Stimulated activated CD4-positive, alpha-beta T cell treated with anti-CD3 and anti-CD28 coated beads, Interleukin-2, amount 100 ng/mL, for 48 hours (primary cell): Measurements from ENCODE around the gene LRRC4.

Experiments used
- DNase-seq, 2 donors: peaks; one replicate each; pipeline ENCODE4 v3.0.0-alpha.2; 2020

Gene LRRC4

DNA sequence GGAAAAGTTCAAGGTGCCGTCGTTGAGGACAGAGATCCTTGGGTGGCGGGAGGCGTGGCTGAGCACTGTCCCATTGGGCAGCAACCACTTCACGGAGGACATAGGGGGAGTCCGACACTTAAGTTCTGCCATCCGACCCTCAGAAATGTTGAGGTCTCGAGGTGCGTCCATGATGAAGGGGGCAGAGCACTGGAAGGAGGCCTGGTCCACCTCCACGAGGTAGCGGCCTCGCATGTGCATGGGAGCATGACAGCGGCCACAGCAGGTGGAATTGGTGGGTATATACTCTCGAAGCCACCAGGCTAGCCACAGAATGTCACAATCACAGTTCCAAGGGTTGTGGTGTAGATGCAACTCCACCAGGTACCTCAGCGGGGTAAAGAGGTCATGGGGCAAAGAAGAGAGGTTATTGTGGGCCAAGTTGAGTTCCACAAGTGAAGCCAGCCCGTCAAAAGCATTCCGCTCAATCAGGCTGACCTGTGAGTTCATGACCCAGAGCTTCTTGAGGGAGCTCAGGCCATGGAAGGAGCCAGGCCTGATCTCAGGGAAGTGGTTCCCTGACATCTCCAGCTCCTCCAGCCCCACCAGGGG lies 1.7 kb downstream of the LRRC4 start:
- DNase-seq, result no peak

DNA sequence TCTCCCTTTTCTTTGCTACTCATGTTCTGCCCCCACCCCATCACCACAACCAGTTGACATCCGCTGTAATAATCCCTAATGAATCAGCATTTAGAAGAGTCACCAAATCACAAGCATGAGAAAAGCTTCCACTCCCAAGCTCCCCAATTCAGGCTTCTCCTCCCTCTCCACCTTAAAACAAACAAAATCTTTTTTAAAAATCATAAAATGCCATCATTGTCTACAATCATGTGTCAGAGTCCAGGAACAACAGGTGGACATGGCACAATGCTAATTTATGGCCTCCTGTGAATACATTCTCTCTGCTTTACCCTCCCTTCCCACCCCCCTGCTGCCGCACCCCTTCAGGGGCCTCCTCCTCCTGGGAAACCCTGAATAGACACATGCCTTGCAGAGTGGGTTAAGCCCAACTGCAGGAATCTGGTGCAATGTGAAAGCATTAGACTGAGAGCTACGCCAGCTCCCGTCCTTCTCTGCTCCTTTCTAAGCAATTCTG lies 3.7 kb downstream of the LRRC4 start:
- no peak for DNase-seq

DNA sequence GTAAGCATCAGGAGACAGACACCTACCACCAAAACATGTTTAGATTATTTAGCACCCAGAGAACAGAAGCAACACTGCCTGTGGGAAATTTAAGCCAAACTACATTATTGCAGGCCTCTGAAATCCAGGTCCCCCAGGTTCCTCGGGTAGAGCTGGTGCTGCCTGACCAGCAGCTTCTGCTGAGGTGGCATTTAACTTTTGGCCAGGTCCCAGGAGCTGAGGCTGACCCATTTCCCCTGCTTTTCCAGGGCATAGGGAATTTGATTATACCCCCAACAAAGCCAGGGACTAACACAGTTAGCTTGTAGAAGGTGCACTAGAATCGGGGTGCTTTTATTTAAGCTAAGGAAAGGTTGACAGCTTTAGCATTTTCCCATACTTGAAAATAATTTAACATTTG lies 4.7 kb downstream of the LRRC4 start:
- DNase-seq, result no peak

DNA sequence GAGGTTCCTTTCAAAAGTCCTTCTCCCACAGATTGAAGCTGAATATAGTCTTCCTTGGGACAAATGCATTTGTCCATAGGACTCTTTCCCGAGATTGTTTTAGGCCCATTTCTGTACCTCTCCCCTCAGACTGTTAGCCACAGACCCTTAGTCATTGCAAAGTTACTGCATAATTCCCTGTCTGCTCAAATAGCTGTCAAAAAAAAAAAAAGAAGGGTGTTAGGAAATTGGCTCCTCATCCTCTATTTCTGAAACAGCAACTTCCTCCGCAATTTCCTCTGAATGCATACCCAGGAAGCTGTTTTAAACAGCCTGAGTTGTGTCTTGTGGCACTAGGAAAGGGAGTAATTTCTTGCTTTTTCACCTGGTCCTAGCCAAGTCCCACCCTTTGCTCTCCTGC lies 5.4 kb downstream of the LRRC4 start:
- DNase-seq, result no peak

DNA sequence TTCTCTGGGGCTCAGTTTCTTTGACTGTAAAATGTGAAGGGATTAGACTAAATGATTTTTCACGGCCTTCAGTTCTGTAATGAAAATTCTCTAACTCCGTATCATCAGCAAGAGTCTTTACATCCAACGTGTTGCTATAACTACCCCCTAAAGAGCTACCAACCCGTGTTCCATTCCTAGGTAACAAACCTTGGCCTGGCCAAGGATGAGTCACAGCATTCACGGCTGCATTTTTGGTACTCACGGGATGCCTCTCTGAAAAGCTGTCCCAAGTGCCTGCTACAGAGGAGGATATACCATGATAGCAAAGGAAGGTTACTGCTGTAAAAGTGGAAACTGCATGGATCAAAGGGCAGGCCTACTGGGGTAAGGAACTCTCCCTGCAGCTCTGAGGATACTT lies 5.9 kb downstream of the LRRC4 start:
- DNase-seq, result no peak

DNA sequence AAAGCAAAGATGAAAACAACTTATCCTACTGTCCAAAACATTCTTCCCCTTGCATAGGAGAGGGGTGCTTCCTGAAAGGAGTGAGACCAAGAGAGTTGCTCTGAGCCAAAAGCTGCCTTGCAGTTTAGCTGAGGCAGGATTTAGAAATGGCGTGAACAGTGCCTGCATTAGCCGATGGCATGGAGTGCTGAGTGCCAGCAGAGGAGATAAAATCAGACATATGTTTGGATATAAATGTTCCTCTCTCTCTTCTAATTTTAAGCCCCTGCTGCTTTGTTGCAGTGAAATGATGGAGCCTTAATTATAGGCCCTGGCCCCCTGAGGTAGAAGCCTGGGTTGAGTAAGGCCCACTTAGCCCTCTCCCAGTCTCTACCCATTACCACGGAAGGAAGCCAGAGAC lies 7.1 kb downstream of the LRRC4 start:
- DNase-seq, result no peak

DNA sequence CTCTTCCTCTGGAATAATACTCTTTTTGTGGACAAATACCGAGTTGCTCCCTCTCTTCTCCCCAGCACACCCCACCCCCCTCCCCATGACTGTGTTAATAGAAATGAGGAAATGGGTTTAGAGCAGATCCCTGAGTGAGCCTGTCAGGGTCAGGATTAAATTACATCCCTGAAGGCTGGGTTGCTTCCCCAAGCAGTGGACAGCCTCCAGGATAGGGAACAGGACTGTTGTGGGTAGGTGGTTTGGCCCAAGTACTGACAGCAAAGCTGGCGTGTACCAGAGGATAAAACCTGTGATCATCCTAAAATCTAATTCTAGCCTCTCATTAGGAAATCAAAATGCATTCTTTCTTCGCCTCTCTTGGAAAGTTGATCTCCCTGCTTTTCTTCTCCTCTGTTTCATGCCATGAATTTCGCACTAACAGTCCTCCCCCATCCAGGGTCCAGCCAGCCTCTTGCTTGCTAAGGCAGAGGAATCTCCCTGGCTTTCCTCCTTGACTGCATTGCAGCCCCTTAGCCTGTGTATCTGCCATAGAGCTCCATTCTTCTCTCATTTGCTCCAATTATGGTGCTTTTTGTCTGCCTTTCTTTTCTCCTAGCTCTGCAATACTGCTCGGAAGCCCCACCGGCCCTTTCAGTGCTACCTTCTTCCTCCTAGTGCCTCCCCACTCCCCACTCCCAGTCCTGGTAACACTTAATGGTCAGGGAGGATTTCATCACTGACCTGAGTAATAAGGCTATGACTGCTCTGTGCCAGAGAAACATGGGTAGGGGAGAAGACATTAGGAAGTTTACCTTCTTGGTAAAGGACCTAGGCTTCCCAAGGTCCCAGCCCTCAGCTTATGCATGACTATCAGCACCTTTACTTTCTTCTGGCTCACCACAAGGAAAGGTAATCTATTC lies 8.4 kb downstream of the LRRC4 start:
- DNase-seq, result no peak

DNA sequence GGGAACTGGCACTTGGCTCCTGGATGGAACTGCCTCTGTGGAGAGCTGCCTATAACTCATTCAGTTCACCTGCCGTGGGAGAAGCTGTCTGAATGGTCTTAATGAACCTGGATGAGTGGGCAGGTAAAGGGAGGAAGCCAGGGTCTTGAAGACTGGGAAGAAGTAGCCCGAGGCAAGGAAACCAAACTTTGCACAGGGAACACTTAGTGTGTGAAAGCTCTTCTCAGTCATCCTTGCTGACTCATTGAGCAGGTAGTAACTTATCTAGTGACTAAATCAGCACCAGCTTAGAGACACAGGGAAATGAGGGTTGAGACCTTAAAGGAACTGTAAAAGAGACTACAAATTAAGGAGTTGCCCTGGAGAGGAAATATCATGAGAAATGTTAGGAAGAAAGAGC lies 9.9 kb downstream of the LRRC4 start:
- no peak for DNase-seq

DNA sequence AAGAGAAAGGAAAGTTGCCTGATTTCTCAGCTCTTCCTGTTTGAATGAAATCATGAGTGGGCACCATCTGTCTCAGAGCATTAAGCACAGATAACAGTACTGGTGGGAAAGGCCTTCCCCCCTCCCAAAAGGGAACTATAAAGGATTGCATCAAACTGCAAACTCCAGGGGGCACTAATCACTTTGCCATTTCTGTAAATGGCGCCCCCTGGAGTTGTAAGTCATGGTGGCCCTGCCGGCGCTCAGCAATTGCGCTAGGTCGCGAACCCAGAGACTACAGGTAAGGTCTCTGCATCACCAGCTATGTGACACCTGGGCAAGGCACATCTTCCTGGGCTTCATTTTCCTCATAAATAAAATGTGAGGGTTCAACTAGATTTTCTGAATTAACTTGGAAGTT lies 11.1 kb downstream of the LRRC4 start:
- peak; percentile 36 to 41 for DNase-seq

DNA sequence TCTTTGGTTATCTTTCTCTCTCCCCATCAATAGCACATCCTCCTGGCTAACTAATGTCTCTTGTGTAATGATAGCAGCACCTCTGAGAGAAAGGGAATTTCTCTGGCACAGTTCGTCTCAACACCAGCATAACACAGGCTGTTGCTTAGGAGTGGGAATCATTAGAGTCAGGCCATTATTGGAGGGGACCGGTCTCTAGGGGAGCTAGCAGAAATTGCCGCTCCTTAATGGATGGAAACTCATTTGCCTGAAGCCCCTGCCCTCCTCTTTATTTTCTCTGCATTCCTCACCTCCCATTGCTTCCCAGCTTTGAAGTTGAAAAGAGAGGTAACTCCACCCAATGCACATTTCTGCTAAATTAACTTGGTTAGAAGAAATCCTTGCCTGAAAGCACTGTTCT lies 11.9 kb downstream of the LRRC4 start:
- DNase-seq, result no peak

DNA sequence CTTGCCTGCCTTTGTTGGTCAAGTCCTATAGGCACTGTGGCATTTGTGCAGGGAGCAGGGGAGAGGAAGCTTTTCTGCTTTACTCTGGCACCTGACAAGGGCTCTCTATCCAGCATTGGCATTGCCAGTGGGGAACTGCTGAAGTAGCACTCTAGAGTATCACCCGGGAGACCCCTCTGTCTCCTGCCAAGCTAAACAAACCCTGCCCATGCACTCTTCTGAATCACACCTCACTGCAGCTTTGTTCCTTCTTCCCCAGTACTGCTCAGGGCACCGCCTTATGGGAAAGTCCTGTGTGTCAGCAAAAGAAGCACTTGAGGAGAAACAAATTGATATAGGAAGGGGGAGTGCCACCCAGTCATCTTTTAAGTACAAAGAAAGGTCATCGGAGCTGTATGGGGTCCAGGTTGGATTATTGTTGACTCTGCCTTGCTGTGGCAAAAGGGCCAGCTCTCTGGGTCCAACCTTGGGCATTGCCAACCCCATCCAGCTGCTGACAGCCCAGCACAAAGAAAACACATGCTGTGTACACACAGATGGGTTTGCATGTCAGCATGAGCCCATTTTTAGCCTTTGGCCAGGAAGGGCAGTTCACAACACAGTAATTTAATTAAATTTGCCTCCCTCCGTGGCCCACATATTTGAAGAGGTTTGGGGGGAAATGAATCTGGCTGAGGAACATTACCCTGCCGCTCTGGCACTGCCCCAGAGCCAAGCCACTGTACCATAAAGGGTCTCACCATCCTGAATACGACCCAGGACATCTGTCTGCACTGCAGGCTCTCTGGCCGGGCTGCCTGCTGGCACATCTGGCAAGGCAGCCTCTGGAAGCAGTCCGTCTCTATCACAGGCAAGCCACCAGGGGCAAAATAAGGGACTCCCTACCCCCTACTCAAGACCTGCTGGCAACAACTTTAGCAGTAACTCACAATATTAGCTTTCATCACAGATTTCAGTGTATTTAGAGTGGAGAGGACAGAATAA lies 13.1 kb downstream of the LRRC4 start:
- no peak for DNase-seq

DNA sequence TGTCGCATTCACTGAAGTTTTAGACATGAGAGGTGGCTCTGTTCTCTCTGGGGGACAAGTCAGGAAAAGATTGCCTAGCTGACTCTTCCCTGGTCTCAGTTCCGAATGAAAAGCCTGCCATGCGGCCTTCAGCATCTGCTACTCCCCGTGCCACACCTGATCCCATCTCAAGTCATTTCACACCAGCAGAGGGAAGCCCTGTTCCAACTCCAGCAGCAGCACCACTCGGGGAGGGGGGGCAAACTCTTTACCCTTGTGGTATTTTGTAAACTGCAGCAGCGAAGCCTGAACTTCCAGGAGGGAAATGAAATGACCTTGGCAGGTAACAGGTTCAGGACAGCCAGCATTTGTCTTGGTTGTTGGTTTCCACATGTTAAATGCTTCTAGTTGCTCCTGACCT lies 13.8 kb downstream of the LRRC4 start:
- no peak for DNase-seq

DNA sequence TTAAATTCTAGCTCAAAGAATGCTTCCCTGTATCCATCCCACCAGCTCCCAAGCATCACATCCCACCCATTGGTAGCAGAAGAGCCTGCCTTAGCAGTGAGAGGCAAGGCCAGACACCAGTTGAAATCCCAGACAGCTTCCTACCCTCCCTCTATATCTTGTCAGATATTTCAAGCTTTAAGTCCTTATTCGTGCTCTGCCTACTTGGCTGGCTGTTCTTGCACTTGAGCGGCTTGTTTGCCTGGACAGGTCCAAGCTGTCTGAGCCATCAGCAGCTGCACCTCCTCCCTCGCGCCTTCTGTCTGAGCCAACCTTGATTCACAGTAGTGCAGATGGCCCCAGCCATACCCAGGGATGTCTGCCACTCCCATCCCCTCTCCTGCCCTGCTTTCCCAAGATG lies 16.4 kb downstream of the LRRC4 start:
- no peak for DNase-seq

DNA sequence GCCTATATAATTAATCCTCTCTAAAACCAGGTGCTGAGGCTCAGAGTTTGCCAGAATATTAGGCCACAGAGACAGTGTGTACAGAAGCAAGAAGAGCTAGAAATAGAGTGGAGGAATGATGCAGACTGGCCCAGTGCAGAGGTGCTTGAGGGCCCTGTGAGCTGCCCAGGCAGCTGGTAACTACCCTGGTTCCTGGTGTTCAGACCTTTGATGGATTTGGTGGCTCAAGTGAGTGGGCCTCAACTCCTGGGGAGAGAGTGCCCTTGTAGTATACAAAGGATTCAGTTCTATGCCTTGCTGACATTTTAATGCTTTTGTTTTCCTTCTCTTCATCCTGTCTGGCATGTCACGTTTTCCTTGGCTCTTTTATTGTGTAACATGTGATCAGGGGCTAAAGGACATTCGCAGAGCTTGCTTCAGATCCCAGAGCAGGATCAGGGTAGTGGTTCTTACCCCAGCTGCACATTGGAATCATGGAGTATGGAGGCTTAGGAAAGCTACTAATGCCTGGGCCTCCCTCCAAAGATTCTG lies 20.0 kb downstream of the LRRC4 start:
- DNase-seq, result no peak

DNA sequence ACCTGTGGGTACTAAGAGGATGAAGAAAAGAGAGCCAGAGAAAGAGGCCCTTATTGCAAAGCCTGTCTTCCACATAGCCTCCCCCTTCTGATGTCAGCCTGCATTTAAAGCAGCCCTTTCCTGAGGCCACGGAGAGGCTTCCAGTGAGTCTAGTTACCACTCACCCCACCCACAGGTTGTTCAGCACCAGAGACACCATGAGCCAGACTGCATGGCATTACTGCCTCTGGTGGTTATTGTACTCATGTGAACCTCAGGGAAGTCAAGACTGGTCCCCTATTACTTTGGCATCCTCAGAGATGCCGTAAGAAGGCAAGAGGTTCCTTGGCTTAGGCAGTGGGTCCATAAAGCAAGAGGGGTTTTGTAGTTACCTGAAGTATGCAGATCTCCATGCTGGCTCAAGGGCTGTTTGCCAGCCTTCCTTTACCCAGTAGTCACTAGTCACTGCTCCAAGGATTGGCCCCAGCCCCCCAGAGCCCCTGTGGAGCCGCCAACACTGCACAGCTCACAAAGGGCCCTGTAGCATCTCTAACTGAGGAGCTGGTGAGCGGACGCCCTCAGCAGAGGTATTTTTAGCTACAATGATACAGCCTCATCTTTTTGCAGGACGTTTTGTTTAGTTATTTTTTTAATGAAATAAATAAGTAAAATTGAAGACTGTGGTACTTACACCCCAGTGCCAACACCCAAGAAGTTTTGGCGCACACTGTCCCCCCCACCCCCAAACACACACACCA lies 20.7 kb downstream of the LRRC4 start:
- DNase-seq, result no peak

DNA sequence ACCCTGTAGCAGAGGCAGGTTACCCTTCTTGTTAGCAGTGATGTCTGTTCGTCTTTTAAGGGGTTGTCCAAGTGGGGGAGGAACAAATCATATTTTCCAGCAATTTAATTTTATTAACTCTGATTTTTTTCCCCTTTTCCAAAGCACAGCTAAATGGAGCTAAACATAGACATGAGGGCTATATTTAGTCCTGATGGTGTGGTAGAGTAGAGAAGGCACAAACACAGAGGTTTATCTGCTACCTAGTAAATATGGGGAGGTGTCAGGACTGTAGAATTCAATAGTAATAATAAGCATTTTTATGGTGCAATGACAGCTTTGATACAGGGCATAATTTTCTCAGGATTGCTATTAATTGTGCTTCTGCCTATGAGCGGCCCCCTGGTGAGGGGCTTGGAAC lies 22.5 kb downstream of the LRRC4 start:
- DNase-seq, result no peak

DNA sequence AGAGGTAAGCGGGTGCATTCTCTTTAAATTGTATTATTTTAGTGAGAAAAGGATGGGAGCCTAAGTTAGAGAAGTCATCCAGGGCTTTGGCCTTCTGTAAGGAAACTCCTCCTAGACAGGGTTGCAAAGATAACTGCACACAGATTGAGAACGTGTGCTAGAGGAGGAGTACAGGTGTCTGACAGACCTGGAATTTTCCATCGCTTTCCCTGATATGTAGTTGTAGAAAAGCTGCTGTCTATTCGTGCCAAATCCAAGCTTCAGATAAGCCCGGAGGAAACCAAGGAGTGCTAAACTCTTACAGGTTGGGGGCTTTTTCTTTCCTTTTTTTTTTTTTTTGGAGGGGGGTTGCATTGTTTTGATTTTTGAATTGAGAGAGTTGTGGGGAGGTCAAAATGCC lies 23.1 kb downstream of the LRRC4 start:
- no peak for DNase-seq

DNA sequence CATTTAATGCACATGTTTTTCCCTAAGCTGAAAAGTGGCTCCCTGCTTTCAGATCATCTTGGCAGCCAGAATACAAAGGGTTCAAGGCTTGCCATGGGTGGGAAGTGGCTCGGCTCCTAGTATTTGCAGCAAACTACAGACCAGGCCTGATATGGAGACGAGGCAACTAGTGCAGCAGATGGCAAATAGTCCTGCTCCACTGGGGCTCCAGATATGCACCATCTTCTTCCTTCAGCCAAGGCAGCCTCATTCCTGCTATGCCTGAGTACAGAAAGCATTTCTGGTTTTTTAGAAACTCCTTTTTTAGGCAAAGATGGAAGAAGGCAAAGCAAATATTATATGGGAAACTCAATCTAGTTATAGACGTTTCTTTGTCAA lies 23.9 kb downstream of the LRRC4 start:
- no peak for DNase-seq

DNA sequence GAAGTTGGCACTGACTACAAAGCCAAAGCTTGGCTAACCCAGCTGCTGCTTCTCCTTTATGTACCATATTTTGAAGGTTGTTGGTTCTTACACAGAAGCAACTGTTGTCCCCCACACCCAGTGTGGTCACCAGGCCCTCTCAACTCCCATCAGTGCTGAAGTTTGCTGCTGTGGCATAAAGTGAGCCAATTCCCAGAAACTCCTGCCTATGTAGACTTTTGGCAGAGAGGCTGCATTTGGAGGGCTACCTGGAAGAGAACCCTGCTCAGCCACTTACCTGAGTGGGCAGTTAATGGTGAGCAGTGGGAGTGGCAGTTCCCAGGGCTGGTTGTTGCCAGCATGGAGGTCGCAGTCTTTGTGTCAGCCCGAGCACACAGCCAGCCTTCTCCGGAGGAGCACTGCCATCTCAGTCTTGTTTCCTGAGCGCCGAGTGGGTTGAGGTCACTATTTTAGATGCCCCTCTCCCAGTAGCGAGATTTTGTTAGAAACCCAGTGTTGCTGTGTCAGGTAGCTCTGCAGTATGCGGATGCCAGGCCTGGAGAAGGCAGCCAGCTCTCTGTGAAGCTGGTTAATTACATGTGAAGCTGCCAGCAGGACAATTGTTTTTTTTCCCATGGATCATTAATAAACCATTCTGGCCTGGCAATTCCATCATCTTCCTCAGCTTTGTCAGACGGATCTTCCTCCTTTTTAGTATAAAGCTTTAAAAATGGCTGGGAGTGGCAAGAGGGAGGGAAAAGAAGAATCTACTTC lies 24.5 kb downstream of the LRRC4 start:
- DNase-seq, result no peak

DNA sequence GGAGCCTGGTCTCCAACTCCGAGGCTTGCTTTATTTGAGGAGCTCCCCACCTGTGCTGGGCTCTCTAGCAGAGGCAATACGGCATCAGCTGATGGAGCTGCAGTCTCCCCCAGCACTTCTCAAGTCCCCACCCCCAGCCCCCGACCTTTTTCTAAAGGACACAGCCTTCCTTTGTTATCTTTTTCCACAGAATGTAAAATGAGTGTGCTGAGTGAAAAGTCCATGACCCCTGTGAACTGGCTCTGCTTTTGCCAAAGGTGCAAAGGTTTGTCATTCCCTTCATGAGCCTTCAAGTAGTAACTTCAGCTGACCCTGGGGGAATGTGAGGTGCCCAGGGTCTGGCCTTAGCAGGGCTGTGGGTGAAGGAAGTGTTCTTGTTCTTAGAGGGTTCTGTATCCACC lies 25.5 kb downstream of the LRRC4 start:
- no peak for DNase-seq

DNA sequence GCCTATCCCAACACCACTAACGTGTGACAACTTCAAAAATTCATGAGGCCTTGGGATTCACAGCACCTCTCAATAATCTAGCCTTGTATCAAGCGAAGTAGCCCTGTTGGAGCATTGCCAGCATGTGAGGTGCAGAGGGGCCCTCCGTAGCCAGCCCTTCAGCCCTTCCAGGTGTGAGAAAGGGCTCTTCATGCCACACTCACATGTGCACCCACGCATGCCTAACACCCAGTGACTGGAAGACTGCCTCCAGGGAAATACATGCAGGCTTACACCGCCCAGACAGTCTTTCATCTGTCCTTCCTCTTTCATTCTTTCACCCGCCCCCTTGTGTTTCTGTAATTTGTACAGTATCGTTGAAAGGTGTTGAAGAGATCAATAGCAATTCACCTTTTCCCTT lies 26.1 kb downstream of the LRRC4 start:
- no peak for DNase-seq

DNA sequence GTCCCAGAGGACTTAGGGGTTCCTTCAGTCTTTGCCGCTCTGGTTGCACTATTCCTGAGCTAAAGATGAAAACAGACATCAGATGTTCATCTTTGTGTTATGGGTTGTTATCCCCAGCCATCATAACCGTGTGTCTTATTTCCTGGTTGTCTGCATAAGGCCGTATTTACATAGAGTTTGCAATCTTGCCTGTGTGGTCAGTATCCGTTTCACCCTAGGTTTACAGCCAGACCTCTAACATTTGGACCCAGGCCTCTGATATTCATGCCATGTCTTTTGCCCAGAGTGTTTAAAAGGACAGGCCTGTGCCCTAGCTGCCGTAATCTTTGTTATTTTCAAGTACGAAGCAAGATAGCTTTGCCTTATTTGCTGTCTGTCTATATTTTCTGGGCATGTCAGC lies 26.6 kb downstream of the LRRC4 start:
- no peak for DNase-seq
